HG02588 (cell line): Measurements from ENCODE around the gene SERPINA3.

Experiments used
- ATAC-seq: cut with Tn5 transposase; IDR thresholded peaks from one replicate; pipeline ENCODE4 v1.9.1; 2021; ENCODE audit warnings: mild to moderate bottlenecking, moderate library complexity; ENCODE audit not compliant: unreplicated experiment

Gene SERPINA3

GRCh38 chr14:94612580-94613554 lies 676 bp downstream of the SERPINA3 start:
- no peak for ATAC-seq

- no peak for ATAC-seq
Observed at GRCh38 chr14:94613720-94614644, 1.8 kb downstream of the SERPINA3 start.

DNA sequence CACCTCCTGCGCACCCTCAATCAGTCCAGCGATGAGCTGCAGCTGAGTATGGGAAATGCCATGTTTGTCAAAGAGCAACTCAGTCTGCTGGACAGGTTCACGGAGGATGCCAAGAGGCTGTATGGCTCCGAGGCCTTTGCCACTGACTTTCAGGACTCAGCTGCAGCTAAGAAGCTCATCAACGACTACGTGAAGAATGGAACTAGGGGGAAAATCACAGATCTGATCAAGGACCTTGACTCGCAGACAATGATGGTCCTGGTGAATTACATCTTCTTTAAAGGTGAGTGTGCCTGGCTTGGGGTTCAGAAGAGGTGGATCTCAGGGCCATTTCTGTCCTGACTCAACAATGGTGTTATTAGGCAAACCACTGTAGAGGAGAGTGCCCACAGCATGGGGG lies 2.6 kb downstream of the SERPINA3 start:
- no peak for ATAC-seq

DNA sequence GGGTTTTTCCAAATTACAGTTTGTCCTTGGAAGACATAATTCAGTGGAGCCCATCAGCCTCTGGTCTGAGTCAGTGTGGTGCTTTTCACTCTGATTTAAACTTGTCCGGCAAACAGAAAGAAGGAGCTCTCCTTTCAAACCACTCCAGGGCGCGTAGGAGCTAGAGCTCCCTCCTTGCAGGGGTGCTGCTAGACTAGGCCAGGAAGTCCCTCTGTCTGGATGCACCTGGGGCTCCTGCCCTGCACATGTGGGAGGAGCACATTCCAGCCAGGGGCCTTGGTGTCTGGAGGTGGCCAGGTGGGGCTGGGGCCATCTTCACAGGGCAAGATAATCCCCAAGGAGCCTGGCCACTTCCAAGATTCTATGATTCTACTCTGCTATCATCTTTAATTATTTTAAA lies 3.1 kb downstream of the SERPINA3 start:
- no peak for ATAC-seq

GRCh38 chr14:94615823-94616570 lies 3.8 kb downstream of the SERPINA3 start:
- ATAC-seq = no peak

DNA sequence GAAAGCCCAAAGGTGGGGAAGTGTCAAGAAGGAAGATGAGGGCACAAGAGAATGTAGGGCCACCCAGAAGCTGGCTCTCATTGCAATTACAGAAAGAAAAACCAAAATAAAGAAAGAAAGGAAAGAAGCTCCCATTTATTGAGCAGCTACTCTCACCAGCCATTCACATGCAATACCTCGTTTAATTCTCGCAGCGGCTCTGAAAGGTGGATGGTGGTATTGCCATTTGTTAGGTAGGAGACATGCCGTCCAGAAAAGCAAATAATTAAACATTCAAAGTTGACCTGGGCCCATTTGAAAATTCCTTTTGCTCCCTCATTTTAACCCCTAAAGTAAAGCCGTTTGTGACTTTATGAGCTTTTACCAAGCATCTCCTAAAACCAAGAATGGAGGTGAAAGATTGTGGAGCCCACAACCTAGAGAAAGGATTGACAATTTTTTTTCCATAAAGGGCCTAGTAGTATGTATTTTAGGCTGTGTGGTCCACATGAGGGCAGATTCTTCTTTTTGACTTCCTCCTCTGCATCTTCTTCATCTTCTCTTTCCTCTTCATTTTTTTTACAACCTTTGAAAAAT lies 5.3 kb downstream of the SERPINA3 start:
- ATAC-seq = no peak

GRCh38 chr14:94617988-94618822 lies 6.0 kb downstream of the SERPINA3 start:
- no peak for ATAC-seq

DNA sequence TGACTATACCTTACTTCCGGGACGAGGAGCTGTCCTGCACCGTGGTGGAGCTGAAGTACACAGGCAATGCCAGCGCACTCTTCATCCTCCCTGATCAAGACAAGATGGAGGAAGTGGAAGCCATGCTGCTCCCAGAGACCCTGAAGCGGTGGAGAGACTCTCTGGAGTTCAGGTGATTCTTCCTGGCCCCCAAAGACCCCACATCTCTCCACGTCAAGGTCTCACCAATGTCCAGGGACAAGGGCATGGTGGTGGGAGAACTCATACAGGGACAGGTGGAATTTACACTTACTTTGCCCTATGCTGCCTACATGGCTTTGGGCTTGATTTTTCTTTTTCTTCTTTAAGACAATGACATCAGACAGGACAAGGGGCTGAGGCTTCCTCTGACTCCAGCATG lies 7.1 kb downstream of the SERPINA3 start:
- ATAC-seq = no peak

- no peak for ATAC-seq
Observed at GRCh38 chr14:94620597-94620996, 8.4 kb downstream of the SERPINA3 start.

- no peak for ATAC-seq
Observed at GRCh38 chr14:94621358-94622134, 9.4 kb downstream of the SERPINA3 start.

DNA sequence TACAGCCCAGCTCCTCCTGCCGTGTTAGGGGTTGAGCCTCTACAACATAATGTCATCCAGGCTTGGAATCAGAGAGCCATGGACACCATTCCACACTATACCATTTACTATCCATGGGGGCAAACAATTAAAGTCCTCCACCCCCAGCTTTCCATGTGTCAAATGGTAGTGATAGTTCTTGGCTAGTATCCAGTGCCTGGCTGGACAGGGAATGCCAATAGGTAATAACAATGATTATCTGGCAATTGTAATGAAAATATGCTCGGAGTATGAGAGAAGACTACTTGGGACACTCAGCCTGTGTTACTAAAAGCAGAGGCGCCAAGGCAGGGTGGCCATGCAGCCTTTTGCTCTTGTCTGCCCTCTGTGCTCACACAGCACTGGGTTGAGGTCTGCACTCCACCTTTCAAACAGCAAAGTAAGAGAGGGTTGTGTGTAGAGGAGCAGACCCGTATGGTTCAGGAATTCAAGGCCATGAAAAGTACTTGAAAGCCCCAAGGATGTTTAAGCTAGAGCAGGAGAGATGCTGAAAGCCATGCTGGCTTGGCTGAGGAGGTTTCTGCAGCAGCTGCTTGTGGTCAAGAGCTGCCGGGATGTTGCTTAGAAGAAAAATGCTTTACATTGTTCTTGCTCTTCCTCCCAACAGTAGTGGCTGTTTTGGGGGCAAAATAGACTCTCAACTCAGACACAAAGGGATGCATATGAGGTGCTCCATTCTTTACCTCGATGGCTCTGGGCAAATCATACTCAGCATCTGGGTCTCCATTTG lies 10.6 kb downstream of the SERPINA3 start:
- no peak for ATAC-seq

DNA sequence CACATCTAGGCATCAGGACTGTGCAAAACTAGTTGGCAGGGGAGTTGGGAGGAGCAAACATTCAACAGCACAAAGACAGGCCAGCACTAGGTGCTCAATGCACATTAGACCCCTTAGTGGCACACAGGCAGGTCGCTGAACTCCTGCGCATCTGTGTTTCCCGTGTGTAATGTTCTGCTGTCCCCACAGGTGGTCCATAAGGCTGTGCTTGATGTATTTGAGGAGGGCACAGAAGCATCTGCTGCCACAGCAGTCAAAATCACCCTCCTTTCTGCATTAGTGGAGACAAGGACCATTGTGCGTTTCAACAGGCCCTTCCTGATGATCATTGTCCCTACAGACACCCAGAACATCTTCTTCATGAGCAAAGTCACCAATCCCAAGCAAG lies 11.2 kb downstream of the SERPINA3 start:
- ATAC-seq = no peak

DNA sequence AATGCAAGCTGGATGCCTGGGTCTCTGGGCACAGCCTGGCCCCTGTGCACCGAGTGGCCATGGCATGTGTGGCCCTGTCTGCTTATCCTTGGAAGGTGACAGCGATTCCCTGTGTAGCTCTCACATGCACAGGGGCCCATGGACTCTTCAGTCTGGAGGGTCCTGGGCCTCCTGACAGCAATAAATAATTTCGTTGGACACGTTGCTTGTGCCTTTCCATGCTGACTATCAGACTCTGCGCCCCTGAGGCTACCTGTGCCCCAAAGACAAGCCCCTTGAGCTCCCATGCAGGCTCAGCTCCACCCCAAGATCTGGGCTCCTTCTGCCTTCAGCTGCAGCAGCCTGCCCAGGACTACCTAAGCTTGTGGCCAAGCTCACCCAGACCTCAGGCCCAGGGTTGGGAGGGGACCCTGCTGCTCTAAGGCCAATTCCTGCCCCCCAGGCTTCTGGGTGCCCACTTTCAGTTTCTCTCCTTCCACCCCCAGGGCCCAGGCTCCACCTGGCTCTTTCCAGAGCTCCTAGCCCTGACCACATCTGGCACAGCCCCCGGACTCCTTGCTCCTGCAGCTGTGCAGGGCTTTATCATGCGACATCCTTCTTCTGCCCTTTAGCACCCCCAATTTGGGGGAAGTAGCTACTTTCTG lies 11.8 kb downstream of the SERPINA3 start:
- no peak for ATAC-seq

- ATAC-seq = no peak
Observed at GRCh38 chr14:94624537-94625352, 12.6 kb downstream of the SERPINA3 start.

- ATAC-seq = no peak
Observed at GRCh38 chr14:94625353-94625635, 13.1 kb downstream of the SERPINA3 start.

GRCh38 chr14:94628578-94628977 lies 16.4 kb downstream of the SERPINA3 start:
- ATAC-seq = no peak

DNA sequence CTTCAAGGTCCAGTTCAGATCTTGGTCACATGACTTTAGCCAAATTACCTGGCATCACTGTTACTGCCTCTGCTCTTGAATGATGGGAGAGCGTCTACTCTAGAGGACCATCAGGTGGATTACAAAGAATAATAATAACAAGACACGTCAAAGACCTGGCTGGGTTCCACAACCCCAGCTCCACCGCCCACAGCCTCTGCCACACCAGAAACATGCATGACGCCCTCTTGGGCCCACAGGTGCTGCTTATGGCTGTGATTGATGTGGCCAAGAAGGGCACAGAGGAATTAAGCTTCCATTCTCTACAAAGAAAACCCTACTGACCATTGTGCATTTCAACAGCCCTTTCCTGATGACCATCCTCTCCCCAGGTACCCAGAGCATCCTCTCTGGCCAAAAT lies 18.2 kb downstream of the SERPINA3 start:
- ATAC-seq = no peak
